Neural progenitor cell (in vitro differentiated cells): ENCODE results near the gene MARK4.

ENCODE experiments used
- CTCF ChIP-seq: fragments of 200-600 bp; sonication (generic); IDR thresholded peaks from 2 replicates; pipeline ENCODE4 v1.5.1; 2017; ENCODE audit warnings: antibody characterized with exemption, mild to moderate bottlenecking
- EZH2 ChIP-seq: fragments of 200-600 bp; sonication (generic); IDR thresholded peaks from 2 replicates; pipeline ENCODE4 v1.6.1; 2017; ENCODE audit warnings: antibody characterized with exemption, mild to moderate bottlenecking, moderate library complexity
- EZH2phosphoT487 ChIP-seq: fragments of 200-600 bp; sonication (generic); IDR thresholded peaks from 2 replicates; pipeline ENCODE4 v1.6.1; 2017; ENCODE audit warnings: antibody characterized with exemption

GRCh38 chr19:45321848-45322247 lies 70.8 kb downstream of the MARK4 start:
- TF ChIP-seq CTCF (no peak), EZH2 (no peak), EZH2phosphoT487 (no peak)
